Measurements from ENCODE around the gene HAUS3.
A peak's percentile ranks its signal among the peaks of the same experiment; 100 is the strongest.
"Not testable (repeated sequence)": the region's sequence is repeated elsewhere in the genome, so short reads cannot be mapped to it uniquely, and the experiment has no call there.

HAUS3 gene

GRCh38 chr4:2275546-2276251 is 33.8 kb upstream of the HAUS3 start:
- DNase-seq = peak in 6 of 58 donors; percentile 23 to 55 (median 37)

- DNase-seq = not testable (repeated sequence)
Measured at GRCh38 chr4:2275044-2275397, 33.1 kb upstream of the HAUS3 start.

DNA sequence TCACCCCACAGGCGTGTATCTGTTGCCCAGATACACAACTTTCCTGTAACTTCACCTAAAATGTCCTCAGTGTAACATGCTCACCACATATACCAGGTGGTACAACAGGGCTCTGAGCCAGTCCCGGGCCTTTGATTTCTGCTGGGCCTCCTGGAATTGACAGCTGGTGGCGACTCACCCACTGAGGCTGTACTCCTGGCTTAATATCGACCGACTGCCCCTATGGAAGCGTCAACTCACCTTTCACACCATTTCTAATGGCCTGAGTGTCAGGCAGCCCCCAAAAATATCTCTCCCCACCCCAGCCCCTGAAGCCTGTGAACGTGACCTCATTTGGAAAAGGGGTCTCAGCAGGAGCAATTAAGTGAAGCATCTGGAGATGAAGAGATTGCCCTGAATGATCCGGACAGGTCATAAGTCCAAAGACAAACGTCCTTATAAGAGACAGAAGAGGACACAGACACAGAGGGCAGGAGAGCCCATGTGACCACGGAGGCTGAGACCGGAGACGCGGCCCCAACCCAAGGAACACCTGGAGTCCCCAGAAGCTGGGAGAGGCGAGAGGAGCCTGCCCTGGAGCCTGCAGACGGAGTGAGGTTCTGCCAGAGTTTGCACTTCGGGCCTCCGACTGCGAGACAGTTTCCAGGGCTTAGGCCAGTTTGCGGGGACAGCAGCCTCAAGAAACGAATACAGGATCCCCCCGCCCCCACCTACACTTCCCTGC is 32.6 kb upstream of the HAUS3 start:
- no peak for DNase-seq

GRCh38 chr4:2273657-2274319 is 31.9 kb upstream of the HAUS3 start:
- DNase-seq = no peak

DNA sequence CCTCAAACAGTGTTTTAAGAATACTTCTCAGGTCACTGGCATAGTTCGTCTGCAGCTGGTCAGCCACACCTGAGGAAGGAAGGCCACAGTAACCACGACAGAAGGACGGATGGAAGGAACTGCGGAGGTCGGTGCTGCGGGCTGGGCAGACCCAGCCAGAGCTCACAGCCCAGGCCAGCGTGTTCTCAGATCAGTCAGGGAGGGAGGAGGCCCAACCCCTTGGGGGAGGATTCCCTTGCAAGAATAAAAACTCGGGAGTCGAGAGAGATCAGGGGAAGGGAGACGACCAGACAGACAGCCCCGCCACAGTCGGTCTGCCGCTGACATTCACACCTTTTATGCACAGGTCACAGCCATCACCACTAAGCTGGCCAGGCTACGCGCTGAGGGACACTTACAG is 31.3 kb upstream of the HAUS3 start:
- DNase-seq = no peak

- DNase-seq = no peak
Measured at GRCh38 chr4:2272828-2273120, 30.9 kb upstream of the HAUS3 start.

DNA sequence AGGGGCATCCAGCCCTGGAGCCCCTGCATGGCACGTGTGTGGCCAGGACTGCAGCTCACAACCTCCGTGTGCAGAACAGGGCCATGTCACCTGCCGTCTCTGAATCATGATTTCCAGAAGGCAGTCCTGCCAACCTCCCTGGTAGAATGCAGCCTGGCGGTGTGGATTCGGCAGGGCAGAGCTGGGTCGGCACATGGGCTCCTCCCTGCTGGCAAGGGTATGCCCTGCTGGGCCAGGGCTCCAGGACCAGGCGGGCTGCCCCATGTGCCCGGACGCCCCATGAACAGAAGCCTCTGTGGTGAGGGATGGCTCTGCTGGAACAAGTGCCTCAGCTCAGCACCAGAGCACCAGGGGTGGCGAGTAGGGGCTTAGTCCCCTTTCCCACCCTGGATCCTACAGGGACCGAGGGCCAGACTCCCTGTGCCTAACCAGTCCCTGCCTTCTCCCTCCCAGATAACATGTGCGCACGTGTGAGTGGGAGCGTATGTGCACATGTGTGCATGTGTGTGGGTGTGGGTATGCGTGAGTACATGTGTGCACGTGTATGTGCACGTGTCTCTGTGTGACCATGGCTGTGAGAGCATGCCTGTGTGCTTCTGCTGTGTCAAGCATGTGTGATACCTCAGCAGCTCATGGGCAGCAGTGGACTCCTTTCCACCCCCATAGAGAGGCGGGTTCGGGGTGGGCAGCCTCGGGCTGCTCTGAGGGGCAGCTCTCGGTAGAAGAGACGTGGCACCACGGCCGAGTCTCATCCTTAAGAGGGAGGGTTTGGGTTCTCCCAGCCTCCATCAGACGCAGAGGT is 30.3 kb upstream of the HAUS3 start:
- no peak for DNase-seq

DNA sequence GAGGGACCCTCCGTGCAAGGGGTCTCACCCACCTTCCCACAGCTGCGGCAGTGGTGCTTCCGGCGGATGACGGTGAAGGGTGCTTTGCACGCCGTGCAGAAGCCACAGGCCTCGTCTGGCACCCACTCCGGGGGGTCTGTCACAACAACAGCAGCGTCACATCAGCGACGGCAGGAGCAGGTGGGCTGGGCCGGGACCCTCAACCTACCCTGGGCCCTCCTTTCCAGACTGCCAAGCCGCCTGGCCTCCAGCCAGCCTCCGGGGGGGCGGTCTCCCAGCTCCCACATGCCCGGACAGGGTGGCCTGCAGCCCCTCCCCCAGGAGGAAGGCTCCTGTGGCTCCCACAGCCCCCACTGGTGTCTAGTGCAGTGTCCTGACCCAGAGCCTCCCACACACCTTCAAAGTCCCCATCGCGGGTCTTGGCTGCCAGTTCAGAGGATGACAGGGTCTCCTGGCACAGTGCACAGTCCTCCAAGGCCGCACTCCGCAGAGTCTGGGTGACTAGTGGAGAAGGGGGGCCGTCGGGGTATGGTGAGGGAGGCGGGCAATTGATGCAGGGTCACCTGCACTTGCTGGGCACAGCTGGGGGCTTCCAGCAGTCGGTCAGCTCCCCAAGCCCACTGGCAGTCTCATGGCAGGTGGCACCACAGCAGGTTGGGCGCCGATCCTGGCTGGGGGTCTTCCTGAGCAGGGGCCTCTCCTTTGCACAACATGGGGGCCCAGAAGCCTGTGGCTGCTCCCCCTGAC is 29.5 kb upstream of the HAUS3 start:
- no peak for DNase-seq

DNA sequence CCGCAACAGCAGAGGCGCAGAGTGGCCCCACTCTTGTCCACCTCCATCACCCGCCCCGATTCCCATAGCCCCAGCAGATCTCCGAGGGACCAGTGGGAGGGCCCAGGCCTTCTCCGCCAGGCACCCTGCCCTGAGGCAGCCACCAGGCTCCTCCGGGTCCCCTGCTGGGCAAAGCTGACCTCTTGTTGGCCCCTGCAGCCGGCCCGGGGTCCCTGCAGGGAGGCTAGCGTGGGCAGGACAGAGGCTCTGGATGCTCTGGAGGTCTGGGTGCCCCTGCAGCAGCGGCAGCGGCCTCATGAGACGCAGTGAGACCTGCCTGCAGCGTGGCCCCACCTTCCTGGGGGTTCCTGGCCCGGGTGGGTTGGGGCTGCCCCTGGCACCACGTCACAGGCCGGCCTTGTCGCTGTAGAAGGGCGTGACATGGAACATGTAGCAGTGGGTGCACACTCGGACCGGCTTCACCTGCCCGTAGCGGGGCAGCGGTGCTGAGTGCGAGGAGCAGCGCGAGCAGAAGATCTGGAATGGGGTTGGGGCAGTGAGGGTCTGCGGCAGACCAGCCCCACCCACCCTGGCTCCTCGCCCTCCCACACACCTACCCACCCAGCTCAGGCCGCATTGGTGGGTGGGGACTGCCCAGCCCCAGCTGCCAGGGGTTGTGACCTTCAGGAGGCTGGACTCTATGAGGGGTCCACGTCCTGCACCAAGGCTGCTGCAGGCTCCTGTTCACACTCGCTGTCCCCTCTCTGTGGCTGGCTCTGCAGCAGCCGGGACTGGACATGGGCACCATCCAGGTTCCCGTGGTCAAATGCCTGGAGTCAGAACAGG is 28.6 kb upstream of the HAUS3 start:
- DNase-seq = no peak

DNA sequence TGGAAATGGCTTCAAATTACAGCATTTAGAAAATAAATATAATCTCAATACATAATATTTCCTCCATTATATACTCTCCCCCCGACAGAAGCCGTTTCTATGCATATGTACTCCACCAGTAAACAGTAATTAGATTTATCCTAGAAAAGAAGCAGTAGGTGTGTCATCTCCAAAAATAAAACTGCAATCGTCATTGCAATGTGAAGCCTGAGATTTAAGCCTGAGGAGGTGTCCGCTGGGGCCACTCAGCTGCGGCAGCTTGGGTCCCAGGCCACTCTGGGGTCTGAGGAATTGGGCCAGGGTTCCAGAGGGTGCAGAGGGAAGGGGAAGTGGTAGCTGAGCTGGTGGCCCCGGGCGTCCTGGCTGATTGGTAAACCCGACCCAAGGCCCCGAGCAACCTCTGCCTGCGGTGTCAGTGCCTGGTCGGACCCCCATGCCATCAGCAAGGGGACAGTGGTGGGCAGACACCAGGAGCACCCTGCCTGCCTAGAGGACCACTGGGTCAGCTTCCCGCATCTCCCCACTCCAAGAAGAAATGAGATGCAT is 27.8 kb upstream of the HAUS3 start:
- peak in 2 of 58 donors; percentile 26 to 37 for DNase-seq

DNA sequence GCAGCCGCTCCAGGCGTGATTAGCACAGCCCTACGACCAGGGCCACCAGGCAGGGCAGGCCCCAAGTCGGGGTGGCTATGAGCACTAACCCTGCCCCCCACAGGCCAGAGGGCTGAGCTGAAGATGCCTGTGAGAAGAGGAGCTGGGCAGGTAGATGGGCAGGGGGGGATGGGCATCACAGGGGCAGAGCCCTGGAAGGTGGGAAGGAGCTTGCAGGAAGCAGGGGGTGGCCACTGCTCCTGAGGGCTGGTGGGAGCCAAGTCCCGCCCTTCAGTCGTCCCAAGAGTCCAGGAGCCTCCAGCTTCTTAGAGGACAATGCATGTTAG is 27.2 kb upstream of the HAUS3 start:
- DNase-seq = no peak

DNA sequence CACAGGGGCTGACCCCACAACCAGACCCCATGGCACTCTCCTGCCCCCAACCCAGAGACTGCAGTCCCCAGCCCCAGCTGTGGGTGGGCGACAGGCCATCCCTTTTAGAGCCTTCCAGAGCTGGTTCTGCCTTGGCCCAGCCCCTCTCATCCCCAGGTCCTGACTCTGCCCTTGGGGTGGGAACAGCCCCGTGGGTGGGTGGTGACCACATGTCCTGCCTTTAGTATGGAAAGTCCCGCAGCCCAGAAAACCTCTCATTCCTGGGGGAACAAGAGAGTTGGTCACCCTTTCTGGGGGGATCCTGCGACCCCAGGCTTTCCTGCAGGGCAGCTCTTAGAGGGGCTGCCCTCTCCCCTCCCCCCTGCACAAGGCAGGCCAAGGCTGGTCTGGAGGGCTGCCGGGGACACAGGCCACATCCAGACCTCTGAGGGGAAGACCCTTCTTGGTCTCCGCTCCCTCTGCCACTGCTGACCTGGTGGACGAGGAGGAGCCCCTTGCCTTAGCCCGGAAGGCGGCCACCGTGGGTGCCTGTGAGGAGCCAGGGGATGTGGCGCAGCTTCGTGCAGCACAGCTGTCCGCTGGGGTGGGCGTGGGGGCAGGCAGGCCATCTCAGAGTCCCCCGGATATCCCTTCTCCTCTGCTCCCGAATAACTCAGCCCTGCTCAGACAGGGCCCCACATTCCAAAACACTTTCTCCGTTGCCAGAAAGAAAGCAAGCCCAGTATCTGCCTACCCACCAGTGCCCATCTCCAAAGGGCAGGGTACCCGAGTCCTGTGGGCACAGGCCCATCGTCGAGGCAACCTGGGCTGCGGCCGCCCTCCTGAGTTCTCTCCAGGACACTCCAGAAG is 26.7 kb upstream of the HAUS3 start:
- DNase-seq = no peak

DNA sequence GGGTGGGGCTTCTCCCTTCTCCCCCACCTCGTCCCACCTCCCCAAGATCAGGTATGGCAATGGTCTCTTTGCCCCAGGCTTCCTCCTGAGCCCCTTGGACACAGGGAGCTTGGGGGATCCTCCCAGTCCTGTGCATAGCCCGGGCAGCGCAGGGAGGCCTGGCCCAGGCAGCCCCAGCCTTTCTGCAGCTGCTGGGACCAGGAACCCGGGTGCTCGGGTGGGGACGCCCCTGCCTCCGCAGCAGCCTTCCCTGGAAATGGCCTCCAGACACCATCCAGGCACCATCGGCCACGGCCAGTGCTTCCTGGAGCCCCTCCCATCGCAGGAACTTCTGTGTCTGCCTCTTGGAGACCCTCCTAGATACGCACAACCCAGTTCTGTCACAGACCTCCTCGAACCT is 25.9 kb upstream of the HAUS3 start:
- no peak for DNase-seq

- no peak for DNase-seq
Measured at GRCh38 chr4:2267320-2267811, 25.4 kb upstream of the HAUS3 start.

DNA sequence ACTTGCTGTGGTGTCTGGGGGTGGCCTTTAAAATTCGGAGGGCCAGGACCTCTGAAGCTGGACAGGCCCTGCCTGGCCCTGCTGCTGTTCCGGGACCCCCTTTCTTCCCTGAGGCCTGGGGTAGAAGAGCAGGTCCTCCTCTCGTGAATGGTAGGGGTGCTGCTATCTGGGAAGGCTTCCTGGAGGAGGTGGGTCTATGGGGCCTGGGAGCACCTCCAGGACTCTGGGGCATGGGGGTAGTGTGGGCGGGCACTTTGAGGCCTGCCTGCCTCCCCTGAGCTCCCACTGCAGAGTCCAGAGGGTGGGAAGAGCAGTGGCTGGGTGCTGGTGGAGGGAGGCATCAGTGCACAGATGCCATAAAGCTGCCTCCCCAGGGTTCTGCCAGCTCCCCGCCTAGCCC is 24.9 kb upstream of the HAUS3 start:
- DNase-seq = no peak

DNA sequence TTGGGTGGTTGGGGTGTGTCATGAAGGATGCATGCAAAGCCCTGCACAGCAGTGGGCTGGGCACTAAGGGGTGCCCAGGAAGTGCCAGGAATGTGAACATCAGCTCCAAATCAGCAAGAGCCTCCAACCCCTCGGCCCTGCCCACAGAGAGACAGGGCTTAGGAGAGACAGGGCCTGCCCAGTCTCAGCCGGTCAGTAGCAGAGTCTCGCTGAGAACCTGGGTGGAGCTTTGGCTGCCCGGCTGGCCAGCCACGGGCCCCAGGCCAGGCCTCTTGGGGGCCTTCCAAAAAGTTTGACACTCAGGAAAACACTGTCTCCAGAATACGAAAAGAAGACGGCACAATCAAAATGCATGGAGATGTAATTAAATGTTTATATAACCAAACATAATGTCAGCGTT is 24.3 kb upstream of the HAUS3 start:
- DNase-seq = peak in 36 of 58 donors; percentile 11 to 67 (median 48)

DNA sequence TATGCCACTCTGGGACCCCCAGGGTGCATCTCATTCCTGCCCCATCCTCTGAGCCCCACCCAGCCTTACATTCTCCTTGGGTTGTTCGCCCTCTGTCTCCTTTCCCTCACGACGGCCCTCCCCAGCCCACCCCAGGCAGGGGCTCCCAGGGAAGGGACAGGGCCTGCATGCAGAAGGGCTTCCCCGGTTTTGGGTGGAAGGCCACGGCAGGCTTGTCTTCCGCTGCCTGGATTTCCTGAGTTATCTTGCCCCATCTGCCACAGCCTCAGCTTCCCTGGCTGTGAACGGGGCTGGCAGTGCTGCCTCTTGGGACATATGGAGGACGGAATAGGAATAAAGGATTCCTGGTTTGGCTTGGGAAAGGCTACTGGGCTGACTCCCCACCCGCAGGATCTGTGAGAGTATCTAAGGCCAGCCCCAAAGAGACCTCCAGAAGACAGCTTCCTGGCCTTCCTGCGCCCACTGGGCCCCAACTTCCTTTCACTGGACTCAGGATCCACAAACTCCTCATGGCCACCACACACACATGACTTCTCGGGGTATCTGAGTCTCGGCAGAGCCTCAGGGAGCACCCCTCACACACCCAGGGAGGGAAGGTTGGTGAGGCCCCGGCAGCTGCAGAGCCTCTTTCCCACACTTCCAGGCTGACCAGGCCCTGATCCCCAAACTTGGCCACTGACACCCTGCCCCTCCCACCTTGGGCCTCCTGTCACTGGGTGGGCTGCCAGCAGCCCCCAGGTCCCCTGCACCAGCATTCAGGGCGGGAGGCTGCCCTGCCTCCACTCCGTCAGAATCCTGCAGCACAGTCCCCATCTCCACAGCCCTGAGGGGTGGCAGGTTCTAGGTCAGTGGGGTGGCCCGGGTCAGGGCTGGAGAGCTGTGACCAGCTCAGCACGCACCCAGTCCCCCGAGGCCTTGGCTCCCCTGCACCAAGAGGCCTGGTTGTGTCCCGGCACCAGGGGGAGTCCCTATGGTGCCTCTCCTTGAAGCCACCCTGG is 23.5 kb upstream of the HAUS3 start:
- no peak for DNase-seq
